GM19438 (cell line): ENCODE measurements around the gene GNG10.
"Not testable (repeated sequence)": the region's sequence is repeated elsewhere in the genome, so short reads cannot be mapped to it uniquely, and the experiment has no call there.

ENCODE experiments used
- ATAC-seq: cut with Tn5 transposase; IDR thresholded peaks from one replicate; pipeline ENCODE4 v1.9.1; 2021; ENCODE audit warnings: low read depth; ENCODE audit not compliant: unreplicated experiment

GNG10 gene

DNA sequence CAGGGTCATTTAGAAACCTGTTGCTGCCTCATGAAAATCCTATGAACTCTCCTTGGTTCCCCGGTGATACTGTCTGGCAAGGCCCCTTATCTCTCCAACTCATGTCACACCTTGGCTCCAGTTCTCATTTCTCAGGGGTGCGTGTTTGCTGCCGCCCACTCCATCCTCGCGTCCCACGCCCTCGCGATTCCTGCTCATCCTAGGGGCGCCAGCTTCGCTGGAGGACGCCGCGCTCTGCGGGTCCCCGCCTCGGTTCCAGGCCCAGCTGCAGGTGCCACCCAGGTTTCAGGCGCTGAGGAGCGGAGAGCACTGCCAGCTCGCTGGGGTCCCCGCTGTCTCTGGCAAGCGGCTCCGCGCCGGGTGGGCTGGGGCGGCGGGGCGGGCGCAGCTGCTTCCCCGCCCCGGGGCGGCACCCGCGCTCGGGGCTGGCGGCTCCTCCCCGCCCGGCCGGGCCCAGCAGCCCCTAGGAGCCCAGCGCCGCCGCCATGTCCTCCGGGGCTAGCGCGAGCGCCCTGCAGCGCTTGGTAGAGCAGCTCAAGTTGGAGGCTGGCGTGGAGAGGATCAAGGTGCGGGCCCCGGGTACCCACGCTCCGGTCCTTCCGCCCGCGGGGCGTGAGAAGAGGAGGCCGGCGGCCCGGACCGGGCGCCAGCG is at the start of gene GNG10:
TSS of gene GNG10 (plus strand) at position 456 of the 652 bp plus-strand sequence. CDS start at position 486, 30 bp downstream.
- ATAC-seq = peak; percentile 74

DNA sequence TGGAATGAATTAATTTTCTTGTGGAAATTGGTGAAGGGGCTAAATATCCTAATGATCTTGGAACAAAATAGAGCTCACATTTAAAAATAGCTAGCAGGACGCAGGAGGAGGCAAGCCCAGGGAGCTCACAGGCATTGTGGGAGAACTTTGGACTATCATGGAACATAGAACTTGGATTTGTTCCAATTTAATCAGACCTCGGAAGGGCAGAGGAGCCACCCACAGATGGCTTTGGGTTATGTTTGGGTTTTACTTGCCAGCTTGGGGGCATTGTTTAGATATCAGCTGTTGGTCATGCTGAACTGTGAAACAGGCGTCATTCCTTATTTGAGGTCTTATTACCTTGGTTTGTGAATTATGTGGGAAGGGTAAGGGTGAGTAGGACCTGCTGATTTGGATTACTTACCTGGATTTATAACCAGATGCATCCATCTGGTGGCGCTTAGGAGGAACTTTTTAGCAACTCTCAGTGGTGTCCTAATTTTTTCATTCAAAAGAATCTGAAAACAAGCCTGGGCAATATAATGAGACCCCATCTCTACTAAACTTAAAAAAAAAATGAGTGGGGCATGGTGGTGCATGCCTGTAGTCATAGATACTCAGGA is 47.9 kb upstream of the GNG10 start:
- ATAC-seq = no peak

DNA sequence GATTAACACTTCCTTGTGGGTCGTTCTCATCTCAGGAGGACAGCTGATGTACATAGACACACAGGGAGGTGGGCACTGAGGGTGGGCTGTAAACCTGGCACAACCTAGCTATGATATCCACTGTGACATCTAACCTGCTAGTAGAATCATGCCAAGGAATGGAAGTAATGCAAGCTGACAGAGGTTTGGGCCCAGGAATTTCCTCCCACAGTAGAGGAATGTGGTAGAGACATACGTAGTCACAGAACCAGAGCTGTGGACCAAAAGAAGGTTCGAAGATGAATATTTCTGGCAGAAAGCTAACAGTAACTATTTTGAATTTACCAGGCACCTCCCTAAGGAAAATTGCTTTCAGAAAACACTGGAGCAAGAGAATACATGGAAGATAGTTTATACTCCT is 45.5 kb upstream of the GNG10 start:
- ATAC-seq = no peak

DNA sequence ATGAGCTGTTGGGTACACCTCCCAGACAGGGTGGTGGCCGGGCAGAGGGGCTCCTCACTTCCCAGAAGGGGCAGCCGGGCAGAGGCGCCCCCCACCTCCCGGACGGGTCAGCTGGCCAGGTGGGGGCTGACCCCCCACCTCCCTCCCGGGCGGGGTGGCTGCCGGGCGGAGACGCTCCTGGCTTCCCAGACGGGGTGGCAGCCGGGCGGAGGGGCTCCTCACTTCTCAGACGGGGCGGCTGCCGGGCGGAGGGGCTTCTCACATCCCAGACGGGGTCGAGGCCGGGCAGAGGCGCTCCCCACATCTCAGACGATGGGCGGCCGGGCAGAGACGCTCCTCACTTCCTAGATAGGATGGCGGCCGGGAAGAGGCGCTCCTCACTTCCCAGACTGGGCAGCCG is 44.1 kb upstream of the GNG10 start:
- ATAC-seq = not testable (repeated sequence)

DNA sequence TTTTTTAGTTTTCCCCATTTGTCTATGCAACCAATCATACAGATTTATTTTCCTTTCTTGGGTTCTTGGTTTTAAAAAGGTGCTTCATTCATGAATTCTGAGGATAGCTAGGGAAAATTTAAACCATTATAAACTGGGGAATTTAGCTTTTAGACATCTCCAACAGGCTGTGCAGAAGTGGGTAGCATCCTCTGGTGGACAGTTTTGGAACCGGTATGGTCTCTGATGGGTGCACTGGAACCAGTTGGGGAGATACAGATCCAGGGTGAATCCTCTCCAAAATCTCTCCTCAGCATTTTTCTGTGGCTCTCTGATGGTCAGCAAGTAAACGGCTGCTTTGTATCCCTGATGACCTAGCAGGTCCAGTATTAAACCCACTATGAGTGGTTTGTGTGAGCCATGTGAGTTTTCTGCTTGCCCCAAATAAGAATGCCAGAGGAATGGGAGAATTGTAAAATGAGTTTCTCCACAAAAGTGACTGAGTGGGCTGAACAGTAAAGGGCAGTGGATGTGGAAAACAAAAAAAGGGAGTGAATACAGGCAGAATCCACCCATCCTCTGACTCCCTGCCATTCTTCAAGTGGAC is 39.4 kb upstream of the GNG10 start:
- ATAC-seq = no peak

DNA sequence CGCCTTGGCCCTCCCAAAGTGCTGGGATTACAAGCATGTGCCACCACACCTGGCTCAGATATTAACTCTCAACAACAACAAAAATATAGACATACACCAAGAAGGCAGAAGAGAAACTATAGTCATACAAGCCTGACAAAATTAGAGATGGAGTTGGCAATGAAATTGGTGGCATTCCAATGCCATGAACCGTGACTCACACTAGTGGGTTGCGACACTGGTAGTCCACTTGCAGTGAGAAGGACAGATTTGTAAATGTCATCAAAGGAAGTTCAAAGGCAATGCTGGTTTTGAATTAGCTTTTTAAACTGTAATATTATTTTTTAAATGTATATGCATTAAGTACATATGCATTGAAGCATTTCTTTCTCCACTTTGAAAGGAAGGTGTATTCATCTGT is 38.8 kb upstream of the GNG10 start:
- no peak for ATAC-seq

DNA sequence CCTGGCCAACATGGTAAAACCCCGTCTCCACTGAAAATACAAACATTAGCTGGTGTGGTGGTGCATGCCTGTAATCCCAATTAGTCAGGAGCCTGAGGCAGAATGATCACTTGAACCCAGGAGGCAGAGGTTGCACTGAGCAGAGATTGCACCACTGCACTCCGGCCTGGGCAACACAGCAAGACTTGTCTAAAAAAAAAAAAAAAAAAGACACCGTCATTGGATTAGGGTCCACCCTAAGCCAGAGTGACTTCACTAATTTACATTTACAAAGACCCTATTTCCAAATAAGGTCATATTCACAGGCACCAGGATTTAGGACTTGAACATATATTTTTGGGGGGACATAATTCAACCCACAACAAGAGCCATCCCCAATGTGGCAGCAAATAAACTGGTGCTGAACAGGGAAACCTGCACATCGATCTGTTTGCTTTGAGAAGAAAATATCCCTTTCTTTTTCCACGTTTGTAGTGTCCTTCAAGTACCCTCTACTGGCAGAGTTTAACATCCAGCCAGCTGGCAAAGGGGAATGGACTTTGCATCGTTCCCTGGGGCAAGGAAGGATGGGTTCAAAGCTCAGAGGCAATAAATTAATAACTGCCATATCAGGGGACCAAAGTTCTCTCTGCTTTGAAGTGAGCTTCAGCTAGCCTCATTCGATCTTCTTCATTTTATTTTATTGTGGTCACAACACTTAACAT is 34.0 kb upstream of the GNG10 start:
- no peak for ATAC-seq

DNA sequence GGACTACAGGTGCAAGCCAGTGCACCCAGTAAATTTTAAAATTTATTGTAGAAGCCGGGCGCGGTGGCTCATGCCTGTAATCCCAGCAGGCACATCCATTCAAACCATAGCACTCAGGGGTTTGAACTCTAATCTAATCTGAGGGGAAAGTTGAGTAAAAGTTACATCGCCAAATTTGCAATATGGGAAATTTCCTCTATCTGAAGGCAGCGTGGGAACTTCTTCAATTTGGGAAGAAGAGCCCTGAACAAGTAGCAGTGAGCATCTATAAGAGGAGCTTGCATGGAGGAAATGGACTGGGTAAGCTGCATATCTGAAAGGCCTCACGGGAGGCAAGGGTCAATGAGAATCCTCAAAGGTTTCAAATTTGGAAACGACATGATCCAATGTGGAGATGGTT is 33.0 kb upstream of the GNG10 start:
- ATAC-seq = no peak

DNA sequence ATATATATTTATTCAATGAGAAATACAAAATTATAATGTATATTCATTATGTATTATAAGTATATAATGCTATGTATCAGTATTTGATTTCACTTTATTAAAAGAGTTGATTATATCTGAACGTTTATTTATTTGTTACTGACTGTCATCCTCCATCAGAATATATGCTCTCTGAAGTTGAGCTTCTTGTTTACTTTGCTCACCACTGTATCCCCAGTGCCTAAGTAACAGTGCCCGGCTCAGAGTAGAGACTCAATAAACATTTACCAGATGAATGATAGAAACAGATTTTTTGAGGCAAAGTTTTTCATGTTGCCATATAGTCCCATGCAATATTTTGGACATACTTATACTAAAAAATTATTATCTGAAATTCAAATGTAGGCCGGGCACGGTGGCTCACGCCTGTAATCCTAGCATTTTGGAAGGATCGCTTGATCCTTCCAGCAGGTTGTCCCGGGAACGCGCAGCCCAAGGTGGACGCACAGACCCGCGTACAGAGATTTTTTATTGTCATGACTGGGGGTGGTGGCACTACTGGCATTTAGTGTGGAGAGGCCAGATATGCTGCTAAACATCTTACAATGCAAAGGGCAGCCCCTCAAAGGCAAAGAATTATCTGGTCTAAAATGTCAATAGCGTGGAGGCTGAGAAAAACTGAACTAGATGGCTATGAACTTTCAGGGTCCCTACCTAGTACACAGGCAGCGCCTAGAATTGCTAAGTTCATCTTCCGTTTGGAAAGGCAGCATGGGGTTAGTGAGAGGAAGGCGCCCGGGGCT is 31.0 kb upstream of the GNG10 start:
- peak; percentile 33 for ATAC-seq

DNA sequence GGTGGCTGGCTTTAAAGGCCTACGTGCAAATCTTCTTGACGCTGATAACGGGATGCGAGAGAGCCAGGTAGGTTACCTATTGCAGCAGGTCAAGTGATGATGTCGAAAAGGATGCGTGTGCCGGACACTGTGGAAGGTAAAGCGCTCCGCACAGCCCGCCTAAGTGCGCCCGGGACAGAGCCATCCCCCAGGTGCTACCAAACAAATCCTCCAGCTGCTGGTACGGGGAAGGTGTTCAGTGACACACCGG is 30.5 kb upstream of the GNG10 start:
- ATAC-seq = no peak

DNA sequence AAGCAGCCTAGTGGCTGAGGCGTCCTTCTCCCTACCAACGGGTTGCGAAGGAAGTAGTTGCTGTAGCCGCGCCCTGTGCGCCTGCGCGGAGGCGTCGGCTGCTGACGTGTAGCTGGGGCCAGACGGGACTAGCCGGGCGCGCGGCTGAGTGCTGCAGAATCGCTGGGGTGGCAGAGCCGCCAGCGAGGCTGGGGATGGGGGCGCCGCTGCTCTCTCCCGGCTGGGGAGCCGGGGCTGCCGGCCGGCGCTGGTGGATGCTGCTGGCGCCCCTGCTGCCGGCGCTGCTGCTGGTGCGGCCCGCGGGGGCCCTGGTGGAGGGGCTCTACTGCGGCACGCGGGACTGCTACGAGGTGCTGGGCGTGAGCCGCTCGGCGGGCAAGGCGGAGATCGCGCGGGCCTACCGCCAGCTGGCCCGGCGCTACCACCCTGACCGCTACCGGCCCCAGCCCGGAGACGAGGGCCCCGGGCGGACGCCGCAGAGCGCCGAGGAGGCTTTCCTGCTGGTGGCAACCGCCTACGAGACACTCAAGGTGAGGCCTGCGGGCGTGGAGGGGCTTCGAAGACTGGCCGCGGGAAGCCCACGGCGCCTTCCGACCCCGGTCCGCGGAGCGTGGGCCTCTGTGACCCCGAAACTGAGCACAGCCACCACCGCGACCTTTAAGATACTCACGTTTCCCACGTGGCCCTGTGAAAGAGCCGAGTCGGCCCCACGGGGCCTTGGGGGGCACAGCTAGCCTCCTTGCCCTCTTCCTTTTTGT is 30.0 kb upstream of the GNG10 start, which contains the start of gene DNAJC25:
TSS of gene DNAJC25 (plus strand) at position 121 of the 758 bp plus-strand sequence. CDS start at position 195, 74 bp downstream.
- peak; percentile 97 for ATAC-seq

DNA sequence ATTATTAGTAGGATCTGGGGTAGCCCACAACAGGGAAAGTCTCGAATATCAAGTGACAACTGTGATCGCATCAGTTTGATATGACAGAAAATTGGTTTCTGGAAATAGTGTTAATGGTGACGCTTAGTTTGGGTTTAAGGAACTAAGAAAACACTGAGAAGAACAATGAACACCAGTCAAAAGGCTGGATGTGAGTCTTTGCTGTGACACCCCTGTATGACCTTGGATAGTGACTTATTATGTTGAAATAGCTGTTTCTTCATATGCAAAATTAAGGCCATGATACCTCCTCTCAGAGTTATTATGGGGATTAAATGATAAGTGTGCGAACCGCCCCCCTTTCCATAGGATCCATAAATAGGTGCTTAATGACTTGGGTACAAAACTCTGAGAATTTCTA is 29.3 kb upstream of the GNG10 start:
- ATAC-seq = no peak

DNA sequence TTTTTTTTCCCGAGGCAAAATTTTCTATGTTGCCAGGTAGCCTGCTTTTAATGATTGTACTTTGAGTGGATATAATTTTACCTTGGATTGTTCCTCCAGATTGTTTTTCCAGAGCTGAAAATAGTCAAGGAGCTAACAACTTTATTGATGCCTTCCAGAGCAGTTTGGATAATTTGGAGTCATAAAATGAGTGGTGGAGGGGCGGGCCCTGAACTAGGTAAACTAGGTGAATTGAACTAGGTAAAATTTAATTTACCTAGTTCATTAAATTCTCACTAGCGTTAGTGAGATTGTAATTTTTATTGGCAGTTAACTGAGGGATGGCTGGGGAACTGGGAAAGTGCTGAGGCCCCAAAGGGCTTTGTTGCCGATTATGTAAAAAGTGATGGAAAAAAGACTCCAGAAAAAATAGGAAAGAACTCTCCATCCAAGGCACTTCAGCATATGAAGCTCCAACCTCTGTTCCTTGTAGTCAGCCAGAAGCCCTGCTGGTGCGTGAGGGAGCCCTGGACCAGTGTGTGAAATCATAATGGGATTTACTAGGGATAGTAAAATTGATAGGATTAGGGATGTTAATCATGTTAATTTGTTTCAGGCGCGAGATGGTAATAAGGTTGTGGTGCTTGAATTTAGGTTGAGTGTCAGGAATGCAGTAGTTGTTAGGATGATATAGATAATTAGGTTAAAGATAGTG is 28.6 kb upstream of the GNG10 start:
- no peak for ATAC-seq

DNA sequence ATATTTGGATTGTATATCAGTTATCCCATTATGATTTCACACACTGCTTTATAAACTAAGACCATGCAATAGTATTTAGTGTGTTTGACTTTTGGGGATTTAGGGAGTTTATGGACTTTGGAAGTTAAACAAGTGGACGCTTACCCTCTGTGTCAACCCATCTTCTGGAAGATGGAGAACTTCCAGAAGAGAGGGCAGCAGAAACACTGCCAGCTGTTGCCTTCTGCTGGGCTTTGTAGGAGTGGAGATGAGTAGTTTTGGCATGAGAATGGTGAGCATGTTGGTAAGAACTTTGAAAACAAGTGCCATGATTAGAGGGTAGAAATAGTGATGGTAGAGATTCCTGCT is 28.0 kb upstream of the GNG10 start:
- no peak for ATAC-seq

DNA sequence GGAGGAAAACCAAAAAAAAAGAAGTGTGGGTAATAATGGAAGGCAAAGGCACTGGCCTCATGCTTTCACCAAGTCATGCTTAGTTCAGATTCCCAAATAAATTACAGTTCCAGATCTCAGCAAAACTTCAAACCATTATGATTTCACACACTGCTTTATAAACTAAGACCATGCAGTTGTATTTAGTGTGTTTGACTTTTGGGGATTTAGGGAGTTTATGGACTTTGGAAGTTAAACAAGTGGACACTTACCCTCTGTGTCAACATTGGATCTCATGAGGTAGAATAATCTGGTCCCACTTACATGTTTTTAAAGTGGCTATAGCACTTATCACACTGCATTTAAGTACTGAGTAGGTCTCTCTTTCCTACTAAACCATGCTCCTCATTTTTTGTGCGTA is 26.5 kb upstream of the GNG10 start:
- no peak for ATAC-seq

DNA sequence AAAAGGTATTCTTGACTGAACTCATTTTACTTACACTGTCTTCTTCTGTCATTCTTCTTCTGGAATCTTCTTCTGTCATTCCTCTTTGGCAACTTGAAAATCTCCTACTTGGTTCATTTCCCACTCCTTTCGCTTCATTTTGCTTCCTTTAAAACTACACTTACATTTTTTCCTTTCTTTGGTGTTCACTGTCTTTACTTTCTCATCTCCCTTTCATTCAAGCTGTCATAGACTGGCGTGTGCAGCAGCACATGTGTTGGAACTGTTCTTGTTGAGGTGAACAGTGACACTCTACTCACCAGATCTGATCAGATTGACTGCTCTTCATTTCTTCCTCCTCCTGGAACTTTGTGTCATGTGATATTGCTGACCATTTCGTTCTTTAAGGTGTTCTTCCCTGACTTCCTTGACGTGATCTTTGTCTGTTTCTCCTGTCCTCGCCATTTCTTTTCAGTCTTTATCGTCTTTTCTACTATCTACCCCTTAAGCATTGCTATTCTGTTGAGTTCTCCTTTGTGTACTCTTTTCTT is 23.9 kb upstream of the GNG10 start:
- ATAC-seq = no peak

DNA sequence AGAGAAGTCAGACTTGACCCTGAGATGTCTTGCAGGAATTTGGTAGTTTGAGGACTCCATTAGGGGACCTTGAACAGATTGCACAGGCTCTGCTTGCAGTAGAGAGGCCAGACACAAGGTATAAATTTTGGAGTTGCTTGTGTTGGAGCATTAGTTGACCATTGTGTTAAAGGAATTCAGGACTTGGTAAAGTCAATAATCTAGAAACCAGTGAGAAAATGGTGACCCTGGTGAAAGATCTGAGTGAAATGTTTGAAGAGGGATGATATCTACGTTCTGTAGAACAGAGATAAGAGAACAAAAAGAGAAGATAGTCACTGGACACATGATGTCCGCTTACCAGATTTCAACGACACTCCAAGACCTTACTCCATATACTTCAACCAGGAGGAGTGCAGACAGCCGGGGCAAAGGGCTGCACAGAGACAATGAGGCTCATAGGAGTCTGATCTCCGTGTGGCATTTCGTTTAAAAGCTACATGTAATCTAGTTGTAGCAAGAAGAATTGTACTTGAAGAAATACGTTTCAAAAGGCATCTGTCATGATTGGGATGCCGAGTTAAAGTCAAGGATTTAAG is 17.1 kb upstream of the GNG10 start:
- no peak for ATAC-seq

DNA sequence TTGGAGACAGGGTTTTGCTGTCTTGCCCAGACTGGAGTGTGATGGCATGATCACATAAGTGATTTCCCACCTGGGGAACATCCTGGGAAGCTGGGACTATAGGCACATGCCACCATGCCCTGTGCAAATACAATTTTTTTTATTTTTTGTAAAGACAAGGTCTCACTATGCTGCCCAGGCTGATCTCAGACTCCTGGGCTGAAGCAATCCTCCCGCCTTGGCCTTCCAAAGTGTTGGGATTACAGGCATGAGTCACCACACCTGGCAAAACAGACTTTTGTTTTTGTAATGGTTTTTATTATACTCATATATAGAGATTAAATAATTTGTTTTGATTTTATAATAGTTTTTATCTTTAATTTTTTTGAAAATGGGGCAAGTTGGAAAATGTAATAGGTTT is 15.6 kb upstream of the GNG10 start:
- ATAC-seq = no peak

DNA sequence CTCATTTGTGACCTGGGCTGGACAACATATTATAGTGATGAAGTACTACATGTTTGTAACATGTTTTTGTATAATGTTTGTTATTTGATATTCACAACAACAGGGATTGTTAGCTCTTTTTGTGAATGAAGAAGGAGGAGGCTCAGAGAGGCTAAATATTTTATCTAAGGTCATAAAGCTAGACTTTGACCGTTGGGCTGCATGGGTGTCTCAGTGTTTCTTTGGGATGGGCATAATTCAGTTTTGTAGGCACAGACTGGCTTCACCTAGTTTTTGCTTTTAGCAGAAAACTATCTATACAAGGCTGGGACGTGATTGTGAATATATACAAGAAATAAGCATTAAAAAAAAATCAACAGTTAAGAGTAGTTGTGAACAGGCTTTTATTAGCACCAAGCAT is 15.0 kb upstream of the GNG10 start:
- no peak for ATAC-seq
